HG03159 (cell line): ENCODE data around the gene C1orf53.
"Not testable (repeated sequence)": the region's sequence is repeated elsewhere in the genome, so short reads cannot be mapped to it uniquely, and the experiment has no call there.

ENCODE experiments used
- ATAC-seq: cut with Tn5 transposase; IDR thresholded peaks from one replicate; pipeline ENCODE4 v1.9.1; 2021; ENCODE audit warnings: mild to moderate bottlenecking, moderate library complexity; ENCODE audit not compliant: unreplicated experiment

The C1orf53 gene

DNA sequence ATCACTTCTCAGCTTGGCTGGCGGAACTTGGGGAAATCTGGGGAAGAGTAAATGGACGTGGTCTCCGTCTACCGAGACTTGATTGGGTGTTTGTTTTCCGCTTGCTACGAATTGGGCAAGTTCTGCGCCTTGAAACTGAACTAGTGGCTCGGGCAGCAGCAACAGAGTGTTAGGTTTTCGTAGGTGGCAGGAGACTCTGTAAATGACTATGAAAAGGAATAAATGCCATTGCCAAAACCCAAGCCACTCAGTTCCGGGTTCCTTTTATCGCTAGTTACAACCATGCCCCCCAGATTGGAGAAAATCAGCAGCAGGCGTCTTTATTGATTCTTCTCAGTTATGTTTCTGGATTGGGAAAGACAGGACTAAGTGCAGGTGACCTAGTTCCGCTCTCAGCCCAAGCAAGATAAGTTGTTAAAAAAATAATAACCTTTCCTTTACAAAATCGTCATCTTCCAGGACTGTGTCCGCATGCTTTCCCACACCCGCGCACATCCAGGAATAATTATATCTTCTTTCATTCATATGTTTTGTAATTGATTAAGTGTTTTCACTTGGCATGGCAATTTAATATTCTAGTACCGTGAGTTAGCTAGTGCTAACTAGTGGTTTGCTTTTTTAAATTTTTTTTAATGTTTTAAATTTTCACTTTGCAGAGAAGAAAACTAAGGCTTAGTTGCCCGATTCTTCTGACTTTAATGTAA is 18.1 kb downstream of the C1orf53 start:
- ATAC-seq, result no peak

DNA sequence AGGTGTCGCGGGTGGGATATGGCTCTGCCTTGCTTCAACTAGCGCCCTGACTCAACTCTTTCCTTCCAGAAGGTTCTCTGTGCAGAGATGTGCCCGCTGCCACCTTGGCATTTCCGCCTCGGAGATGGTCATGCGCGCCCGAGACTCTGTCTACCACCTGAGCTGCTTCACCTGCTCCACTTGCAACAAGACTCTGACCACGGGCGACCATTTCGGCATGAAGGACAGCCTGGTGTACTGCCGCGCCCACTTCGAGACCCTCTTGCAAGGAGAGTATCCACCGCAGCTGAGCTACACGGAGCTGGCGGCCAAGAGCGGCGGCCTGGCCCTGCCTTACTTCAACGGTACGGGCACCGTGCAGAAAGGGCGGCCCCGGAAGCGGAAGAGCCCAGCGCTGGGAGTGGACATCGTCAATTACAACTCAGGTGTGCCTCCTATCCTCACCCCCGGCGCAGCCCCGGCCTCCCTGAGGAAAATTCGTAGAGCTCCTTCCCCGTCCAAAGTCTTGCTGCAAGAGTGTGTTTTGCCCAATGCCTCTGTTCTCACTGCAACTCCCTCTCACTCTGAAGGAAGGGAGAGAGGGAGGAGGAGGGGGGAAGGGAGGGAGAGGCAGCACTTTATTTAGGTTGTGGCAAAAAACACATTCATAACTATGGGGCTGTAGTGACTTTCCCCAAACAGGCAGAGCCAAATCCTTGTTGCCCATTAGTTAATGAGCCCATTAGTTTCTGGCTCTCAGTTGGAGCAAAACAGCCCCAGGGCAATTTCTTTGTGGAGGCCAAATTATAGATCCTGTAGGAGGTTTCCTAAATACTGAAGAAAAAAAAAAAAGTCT is 19.0 kb downstream of the C1orf53 start:
- no peak for ATAC-seq

DNA sequence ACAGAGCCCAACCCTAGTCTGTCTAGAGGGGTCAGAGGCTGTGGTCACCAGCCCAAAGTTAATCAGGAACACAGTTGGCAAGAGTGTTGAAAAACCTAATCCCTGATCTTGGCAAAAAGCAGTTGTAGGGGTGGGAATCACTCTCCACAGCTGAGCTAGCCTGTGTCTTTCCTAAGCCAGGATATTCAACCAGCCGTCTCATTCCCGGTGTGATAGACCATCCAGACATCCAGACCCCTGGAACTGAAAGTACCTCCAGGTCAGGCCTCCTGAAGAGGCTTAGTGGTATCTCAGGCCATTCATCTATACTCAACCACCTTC is 19.6 kb downstream of the C1orf53 start:
- no peak for ATAC-seq

DNA sequence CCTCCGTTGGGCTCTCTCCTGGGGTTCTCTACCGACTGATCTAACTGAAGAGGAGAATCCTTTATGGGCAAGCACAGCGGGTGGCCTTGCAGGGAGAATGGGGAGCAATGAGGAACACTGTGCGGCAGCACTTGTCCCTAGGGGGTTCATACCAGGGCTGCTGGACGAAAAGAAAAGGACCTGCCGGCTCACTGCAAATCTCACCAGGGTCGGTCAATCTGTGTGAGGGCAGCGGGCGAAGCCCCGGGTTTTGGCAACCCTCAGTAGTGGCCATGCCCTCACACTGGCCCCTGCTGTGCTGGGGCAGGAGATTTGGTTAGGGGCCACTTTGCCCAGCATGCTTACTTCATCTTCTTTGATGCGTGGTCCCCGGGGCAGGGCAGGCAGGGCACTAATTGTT is 20.6 kb downstream of the C1orf53 start:
- no peak for ATAC-seq

DNA sequence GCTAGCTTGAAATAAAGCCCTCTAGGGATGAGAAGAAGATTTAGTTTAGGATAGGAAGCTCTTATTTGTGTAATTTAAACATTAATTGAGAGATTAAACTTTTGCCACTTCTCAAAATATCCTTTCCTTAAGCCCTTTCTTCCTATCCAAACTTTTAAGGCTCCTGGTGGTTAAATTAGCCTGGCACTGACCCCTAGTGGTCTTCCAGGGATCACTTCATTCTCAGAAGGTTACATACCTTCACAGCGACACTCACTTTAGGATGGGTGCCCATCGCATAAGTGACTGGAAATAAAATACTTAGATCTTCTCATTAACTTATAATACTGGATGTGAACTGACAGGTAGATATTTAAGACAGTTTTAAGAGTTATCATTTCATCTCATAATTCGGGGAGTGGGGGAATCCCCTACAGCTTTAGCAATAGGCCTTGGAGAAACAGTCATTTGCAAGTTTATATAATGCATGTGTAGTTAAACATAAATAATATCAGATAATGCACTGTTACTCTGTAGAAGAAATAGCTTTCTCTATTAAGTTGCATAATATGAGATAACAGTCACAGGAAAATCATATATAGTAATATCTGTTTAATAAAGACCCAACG is 22.2 kb downstream of the C1orf53 start:
- ATAC-seq, result peak; percentile 83

DNA sequence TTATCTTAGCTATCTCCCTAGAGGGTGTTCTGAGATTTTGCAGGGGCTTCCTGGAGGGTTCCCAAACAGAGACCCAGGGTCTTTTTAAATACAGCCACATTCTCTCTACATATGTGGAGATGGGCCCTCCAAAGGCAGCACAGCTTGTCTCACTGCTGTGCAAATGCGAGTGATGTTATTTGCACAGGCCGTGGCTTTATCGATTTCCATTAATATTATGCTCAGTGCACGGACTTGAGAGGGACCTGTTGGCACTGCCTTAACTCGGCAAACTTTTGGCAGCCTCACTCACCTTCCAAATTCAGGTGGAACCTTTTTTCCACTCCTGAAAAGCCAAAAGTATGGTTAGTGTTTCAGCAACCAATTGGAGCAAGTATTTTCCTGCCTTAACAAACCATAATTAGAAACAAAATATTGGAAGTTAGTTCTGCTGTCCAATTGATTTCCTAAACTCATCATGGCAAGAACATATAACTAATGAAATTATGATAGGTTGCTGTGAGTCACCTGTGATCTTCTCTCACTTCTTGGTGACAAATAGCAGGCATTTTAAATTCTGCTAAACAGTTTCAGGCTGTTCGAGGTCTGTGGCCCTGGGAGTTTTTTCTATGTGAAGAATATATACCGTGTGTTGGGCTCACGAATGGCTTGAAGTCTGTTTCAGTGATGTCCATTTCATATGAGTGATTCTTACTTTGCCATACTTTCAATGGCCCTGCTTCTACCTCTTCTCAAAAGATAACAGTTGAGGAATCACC is 25.7 kb downstream of the C1orf53 start:
- ATAC-seq, result no peak

DNA sequence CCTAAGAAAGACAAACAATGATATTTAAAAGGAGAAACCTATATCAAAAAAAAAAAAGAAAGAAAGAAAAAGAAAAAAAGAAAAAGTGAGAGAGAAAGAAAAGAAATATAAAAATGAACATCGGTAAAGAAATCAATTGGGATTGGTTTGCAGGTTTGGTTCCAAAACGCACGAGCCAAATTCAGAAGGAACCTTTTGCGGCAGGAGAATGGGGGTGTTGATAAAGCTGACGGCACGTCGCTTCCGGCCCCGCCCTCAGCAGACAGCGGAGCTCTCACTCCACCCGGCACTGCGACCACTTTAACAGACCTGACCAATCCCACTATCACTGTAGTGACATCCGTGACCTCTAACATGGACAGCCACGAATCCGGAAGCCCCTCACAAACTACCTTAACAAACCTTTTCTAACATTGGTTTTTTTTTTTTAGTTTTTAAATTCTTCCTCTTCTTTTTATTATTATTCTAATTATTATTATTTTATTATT is 26.5 kb downstream of the C1orf53 start:
- ATAC-seq, result no peak

DNA sequence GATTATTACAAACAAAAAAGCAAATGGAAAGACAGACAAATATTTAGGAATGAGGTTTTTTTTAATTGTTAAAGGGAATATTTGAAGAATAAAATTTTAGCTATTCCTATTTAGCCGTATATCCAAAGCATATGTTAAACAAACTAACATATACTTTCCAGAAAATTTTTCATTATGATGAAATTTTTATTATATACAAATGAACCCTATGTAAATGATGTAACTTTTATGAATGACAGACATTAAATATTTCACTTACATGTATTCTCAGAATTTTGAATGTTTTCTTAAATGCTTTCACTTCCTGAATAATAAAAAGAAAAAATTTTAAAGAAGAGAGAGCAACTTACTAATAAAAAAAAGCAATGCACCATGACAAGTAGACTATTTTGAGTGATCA is 30.6 kb downstream of the C1orf53 start:
- ATAC-seq, result no peak

DNA sequence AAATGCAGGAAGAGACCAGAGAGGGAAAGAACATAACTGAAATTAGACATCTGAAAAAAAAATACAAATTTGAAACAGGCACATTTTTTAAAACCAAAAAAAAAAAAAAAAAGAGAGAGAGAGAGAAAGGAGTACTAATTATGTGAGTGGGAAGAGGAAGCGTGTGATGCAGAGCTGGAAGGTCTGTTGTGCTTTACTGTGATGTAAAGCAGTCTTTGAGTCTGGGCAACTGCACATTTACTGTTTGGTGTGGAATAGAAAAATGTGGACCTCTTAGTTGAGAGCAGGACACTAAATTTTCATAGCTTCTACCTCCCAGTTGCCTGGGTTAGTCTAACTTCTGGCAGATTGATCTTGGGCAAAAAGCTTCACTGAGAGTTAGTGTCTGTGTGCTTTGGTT is 31.2 kb downstream of the C1orf53 start:
- ATAC-seq, result no peak

DNA sequence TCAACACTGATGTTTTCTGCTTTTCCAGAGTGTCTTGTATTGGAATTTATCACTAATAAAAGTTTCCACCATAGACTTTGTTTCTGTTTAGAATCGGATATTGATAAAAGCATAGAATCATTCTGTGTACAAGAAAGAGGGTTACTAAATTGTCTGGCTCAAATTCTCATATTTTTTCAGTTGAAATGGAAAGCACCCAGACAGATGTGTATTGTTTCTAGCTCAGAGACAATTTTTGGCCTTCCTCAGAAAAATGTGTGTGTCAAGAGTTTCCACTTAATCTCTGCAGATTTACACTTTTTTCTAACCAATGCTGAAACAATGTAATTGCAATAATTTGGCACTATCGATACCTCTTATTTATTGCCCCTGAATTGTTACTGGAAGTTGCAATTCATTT is 35.0 kb downstream of the C1orf53 start:
- no peak for ATAC-seq

DNA sequence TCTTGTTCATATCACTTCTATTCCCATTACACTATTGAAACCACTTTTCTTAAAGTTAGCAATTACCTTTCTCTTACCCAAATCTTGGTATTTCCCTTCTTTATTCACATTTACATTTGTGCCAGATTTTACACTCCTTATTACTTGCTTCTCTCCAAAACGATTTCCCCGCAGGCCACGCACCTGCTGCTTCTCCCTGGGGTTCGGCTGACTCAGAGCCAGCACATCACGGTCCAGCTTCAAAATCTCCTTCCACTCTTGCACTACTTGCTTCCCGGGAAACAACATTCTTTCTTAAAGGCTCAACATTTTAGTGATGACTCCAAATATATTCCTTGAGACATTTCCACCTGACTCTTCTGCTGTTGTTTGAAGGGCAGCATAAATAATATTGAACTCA is 35.5 kb downstream of the C1orf53 start:
- ATAC-seq, result no peak

DNA sequence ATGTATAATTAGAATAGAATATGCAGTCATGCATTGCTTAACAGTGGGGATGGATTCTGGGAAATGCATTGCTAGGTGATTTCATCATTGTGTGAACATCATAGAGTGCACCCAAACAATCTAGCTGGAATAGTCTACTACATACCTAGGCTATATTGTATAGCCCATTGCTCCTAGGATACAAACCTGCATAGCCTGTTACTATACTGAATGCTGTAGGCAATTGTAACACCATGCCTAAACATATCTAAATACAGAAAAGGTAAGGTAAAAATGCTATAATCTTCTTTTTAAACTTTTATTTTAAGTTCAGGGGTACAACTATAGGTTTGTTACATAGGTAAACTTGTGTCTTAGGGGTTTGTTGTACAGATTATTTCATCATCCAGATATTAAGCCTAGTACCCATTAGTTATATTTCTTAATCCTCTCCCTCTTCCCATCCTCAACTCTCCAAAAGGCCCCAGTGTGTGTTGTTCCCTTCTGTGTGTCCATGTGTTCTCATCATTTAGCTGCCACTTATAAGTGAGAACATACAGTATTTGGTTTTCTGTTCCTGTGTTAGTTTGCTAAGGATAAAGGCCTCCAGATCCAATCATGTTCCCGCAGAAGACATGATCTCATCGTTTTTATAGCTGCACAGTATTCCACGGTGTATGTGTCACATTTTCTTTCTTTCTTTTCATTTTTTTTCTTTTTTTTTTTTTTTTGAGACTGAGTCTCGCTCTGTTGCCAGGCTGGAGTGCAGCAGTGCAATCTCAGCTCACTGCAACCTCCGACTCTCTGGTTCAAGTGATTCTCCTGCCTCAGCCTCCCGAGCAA is 36.9 kb downstream of the C1orf53 start:
- not testable (repeated sequence) for ATAC-seq

DNA sequence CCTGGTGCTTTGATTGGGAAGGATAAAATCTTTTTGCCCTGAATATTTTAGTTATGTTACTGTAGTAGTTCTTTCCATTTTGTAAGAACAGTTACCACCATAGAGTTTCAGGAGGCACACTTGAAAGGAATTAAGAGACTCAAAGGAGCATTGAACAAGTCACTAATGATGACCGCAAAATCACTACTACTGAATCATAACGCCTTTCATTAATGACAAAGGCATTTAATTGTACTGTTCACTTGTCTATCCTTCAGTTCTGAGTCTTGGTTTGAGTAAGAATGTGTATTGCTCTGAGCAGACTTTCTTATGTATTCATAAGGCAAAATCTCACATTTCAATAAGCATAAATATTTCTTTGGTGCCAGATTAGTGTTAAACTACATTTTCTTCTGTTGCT is 39.6 kb downstream of the C1orf53 start:
- ATAC-seq, result no peak

DNA sequence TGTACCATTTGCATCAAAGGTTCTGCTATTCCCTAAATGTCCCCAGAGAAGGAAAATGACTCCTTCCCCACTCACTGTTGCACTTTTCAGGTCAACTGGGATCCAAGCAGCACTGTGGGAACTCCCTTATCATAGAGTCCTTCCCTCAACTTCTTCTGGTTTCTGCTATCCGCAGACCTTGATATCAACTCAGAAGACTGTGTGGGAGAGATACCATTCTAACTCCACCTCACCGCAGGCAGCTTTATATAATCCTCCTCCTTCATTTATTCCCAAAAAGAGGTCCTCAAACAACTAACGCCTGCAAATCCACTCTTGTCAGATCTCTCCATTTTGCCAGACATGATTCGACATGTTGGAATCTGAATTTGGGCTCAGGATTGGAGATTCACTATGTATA is 42.1 kb downstream of the C1orf53 start:
- no peak for ATAC-seq

DNA sequence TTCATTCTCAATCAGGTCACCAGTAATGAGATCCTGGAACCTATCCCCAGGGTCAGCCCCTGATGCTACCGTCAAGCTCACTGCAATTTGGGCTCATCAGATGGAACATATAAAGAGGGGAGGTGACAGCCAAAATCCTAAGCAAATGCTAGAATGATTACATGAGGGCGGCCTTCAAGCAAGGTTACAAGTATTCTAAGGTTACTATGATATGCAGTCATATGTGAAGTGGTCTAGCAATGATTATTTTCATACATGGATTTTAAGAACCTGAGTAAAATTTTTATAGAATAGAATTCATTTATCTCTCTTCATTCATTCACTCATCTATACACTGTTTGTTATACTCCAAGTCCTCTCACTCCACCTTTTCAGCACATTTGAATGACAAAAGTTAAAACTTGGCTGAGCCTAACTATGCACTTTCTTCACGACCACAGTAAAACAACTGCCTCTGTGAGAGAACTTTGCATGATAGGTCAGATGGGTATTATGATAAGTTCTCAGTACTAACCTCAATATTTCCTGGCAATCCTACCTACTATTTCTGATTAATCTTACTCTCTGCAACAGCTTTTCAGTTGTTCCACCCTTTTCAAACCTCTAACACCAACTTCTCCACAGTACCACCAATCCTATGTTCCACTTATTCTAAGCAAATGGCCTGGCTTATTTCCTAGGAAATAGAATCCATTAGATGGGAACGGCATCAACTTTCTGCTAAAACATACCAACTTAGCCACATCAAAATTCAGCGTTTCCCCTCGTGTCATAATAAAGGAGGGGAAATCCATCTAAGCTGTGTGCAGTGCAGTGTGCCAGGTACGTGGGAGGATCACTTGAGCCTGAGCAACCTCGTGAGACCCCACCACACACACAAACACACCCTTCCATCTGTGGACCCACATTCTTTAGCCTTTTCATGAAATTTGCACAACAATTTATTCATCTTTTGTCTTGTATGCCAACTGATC is 46.8 kb downstream of the C1orf53 start:
- no peak for ATAC-seq

DNA sequence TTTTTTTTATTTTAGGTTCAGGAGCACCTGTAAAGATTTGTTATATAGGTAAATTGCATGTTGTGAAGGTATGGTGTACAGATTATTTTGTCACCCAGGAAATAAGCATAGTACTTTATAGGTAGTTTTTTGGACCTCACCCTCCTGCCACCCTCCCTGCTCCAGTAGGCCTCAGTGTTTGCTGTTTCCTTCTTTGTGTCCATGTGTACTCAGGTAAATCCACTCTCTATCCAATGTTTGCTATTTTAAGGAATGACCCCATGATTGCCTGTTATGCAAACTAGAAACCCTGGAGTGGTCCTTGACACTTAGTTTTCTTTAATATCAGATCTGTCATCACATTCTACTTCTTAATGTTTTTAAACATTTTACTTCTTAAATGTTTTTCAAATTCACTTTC is 48.7 kb downstream of the C1orf53 start:
- ATAC-seq, result no peak

DNA sequence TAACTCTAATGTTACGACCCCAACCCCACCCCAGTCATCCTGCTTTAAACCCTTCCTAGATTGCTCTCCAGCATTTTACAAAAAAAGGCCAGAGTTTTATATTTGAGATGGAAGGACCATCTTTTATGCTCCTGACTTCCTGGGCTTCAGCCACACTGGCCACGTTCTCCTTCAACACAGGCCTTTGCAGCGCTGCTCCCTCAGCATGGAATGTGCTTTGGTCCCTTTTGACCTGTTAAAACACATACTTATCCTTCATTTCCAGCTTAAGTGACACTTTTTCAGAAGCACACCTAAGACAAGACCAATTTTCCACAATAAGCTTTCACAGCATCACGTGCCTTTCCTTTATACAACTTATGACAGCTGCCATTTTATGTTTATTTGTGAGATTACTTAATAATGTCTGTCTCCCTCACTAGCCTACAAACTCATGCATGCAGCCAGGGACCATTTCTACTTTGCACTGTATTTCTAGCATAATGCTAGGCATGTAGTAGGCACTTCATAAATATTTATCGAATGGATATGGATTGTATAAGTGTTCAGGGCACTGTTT is 49.3 kb downstream of the C1orf53 start:
- ATAC-seq, result no peak

DNA sequence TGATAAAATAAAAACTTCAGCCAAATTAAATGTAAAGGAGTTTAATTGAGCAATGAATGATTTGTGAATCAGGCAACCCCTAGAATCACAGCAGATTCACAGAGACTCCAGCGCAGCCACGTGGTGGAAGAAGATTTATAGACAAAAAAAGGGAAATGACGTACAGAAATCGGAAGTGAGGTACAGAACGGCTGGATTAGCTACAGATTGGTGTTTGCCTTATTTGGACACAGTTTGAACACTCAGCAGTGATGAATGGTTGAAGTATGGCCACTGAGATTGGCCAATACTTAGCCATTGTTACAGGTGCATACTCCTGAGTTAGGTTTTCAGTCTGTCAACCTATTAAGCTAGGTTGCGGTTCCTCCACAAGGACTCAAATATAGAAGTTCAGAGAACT is 51.0 kb downstream of the C1orf53 start:
- not testable (repeated sequence) for ATAC-seq
